PC-3 (cell line): ENCODE measurements around the gene STK32C. TPM values are rescaled to one million over a fixed set of nuclear protein-coding genes. Genes with fewer than 3 reads are reported as not detected.

Experiments
- ATAC-seq: fragments of 200-7000 bp; cut with Tn5 transposase; 2 replicates; pipeline ENCODE4 v1.9.1; 2020; ENCODE audit warnings: mild to moderate bottlenecking, moderate library complexity
- BruUV-seq: library from RNA; stranded (reverse); fragments of 400-500 nt; replicated peaks from 2 replicates; lab custom pipeline; 2021; lab: Mats Ljungman, UMichigan
- CTCF ChIA-PET: fragments of 300-600 bp; sonication (Branson Sonifier 250); formaldehyde crosslinking; loops from one replicate; lab custom pipeline; 2022; ENCODE audit warnings: antibody characterized with exemption; lab: Charles Lee
- POLR2A ChIA-PET: fragments of 300-600 bp; sonication (Branson Sonifier 250); formaldehyde crosslinking; loops from one replicate; lab custom pipeline; 2022; ENCODE audit warnings: antibody characterized with exemption; ENCODE audit not compliant: unreplicated experiment; lab: Charles Lee
- DNase-seq: peaks from one replicate; pipeline ENCODE4 v3.0.0-alpha.2; 2015
- H2AFZ ChIP-seq: fragments of 300-600 bp; sonication (generic); 2 replicates; pipeline ENCODE4 v1.6.0; 2016; ENCODE audit warnings: antibody characterized with exemption, low read length
- H3F3A ChIP-seq: fragments of 300-600 bp; sonication (generic); one replicate; pipeline ENCODE4 v1.6.0; 2017; ENCODE audit warnings: antibody characterized with exemption, low read length, control low read depth, mild to moderate bottlenecking; ENCODE audit not compliant: unreplicated experiment
- H3K27ac ChIP-seq: fragments of 300-600 bp; sonication (generic); 2 replicates; pipeline ENCODE4 v1.5.1; 2016; ENCODE audit warnings: mild to moderate bottlenecking, low read length
- H3K27me3 ChIP-seq: fragments of 300-600 bp; sonication (generic); 2 replicates; pipeline ENCODE4 v1.6.1; 2016; ENCODE audit warnings: low read length, mixed read lengths
- H3K36me3 ChIP-seq: fragments of 300-600 bp; sonication (generic); 2 replicates; pipeline ENCODE4 v1.6.1; 2016; ENCODE audit warnings: low read depth, mixed run types, low read length, mixed read lengths
- H3K4me1 ChIP-seq: fragments of 300-600 bp; sonication (generic); 2 replicates; pipeline ENCODE4 v1.5.1; 2016; ENCODE audit warnings: low read length; ENCODE audit not compliant: insufficient read depth
- H3K4me2 ChIP-seq: fragments of 300-600 bp; sonication (generic); 2 replicates; pipeline ENCODE4 v1.6.0; 2016; ENCODE audit warnings: low read length
- H3K4me3 ChIP-seq: fragments of 300-600 bp; sonication (generic); 2 replicates; pipeline ENCODE4 v1.5.1; 2016; ENCODE audit warnings: mild to moderate bottlenecking, low read length, mixed read lengths
- H3K79me2 ChIP-seq: fragments of 300-600 bp; sonication (generic); 2 replicates; pipeline ENCODE4 v1.6.1; 2017; ENCODE audit warnings: low read length, mixed read lengths
- H3K9ac ChIP-seq: fragments of 300-600 bp; sonication (generic); 2 replicates; pipeline ENCODE4 v1.6.0; 2016; ENCODE audit warnings: mild to moderate bottlenecking, low read length
- H3K9me2 ChIP-seq: fragments of 300-600 bp; sonication (generic); replicated peaks from 2 replicates; pipeline ENCODE4 v1.6.1; 2016; ENCODE audit warnings: mixed run types, low read length, mixed read lengths
- H3K9me3 ChIP-seq: fragments of 300-600 bp; sonication (generic); 2 replicates; pipeline ENCODE4 v1.6.1; 2016; ENCODE audit warnings: low read length, mixed read lengths
- H4K20me1 ChIP-seq: fragments of 300-600 bp; sonication (generic); 2 replicates; pipeline ENCODE4 v1.6.1; 2016; ENCODE audit warnings: low read length, mixed read lengths
- CTCF ChIP-seq: fragments of 300-600 bp; sonication (generic); conservative IDR thresholded peaks from 2 replicates; pipeline ENCODE4 v1.5.1; 2017; ENCODE audit warnings: antibody characterized with exemption, low read depth, mild to moderate bottlenecking, low read length
- EZH2 ChIP-seq: fragments of 300-600 bp; sonication (generic); IDR thresholded peaks from one replicate; pipeline ENCODE4 v1.6.1; 2017; ENCODE audit warnings: antibody characterized with exemption, mild to moderate bottlenecking, low read length; ENCODE audit not compliant: unreplicated experiment
- EZH2phosphoT487 ChIP-seq: fragments of 300-600 bp; sonication (generic); IDR thresholded peaks from 2 replicates; pipeline ENCODE4 v1.6.1; 2018; ENCODE audit warnings: mild to moderate bottlenecking, antibody characterized with exemption, low read length, borderline replicate concordance
- intact Hi-C: fragments of 100-400 bp; cut with micrococcal nuclease; formaldehyde crosslinking; loops from 2 replicates; pipeline ENCODE4 v1.9.0; 2023
- total RNA-seq: library from RNA; depleted of rRNA; stranded (reverse); fragments of >200 nt; gene quantifications from 2 replicates; pipeline ENCODE4 v1.2.3, GENCODE V29; 2014

Gene STK32C
- total RNA-seq, 1 experiment from 2014 or later, result 28.3 TPM

GRCh38 chr10:132306343-132306685, 1.4 kb downstream of the STK32C start:
- no peaks in the 10 kb centered on the region for H3K9me2 ChIP-seq
- peaks cover 5% of the 10 kb centered on the region; the same call in 1 of the 2 replicates for H3K4me1 ChIP-seq
- no peaks in the 10 kb centered on the region for H4K20me1 ChIP-seq
- peaks cover 18% of the 10 kb centered on the region; the same call in 1 of the 2 replicates for H3K79me2 ChIP-seq
- ChIA-PET POLR2A (no interaction called here), CTCF (no interaction called here)
- DNase-seq (no peak), ATAC-seq (no peak)
- H3K9ac ChIP-seq, result no peak overlapping the region
- TF ChIP-seq EZH2phosphoT487, result no peak
- TF ChIP-seq CTCF, result no peak
- no peak for TF ChIP-seq EZH2
- no peaks in the 10 kb centered on the region for H3K27me3 ChIP-seq
- H3F3A ChIP-seq, result no peaks in the 10 kb centered on the region
- H3K27ac ChIP-seq, result no peak overlapping the region
- H3K36me3 ChIP-seq, result no peaks in the 10 kb centered on the region
- peak overlapping the region; percentile 75 for H3K4me3 ChIP-seq
- intact Hi-C loops, result no loop called here
- BruUV-seq, result TSS peak; percentile 42
- H3K4me2 ChIP-seq, result peak overlapping the region; percentile 89
- no peaks in the 10 kb centered on the region for H3K9me3 ChIP-seq
- no peak overlapping the region for H2AFZ ChIP-seq

GRCh38 chr10:132305654-132306342, 2.0 kb downstream of the STK32C start:
- Histone ChIP-seq H3K9me2 (no peaks in the 10 kb centered on the region), H4K20me1 (no peaks in the 10 kb centered on the region), H3K9me3 (no peaks in the 10 kb centered on the region), H3F3A (no peaks in the 10 kb centered on the region), H3K36me3 (no peaks in the 10 kb centered on the region), H3K4me1 (peaks cover 5% of the 10 kb centered on the region; the same call in 1 of the 2 replicates), H3K4me3 (no peak overlapping the region), H3K27me3 (no peaks in the 10 kb centered on the region), H3K79me2 (peaks cover 18% of the 10 kb centered on the region; the same call in 1 of the 2 replicates), H2AFZ (no peak overlapping the region), H3K4me2 (no peak overlapping the region), H3K27ac (no peak overlapping the region), H3K9ac (no peak overlapping the region)
- CTCF ChIA-PET, result no interaction called here
- ATAC-seq (no peak), DNase-seq (no peak)
- TF ChIP-seq EZH2, result no peak
- TF ChIP-seq CTCF, result no peak
- TF ChIP-seq EZH2phosphoT487, result no peak
- POLR2A ChIA-PET, result no interaction called here
- intact Hi-C loops, result no loop called here
- no TSS peak for BruUV-seq

GRCh38 chr10:132304756-132305509, 2.8 kb downstream of the STK32C start:
- no peaks in the 10 kb centered on the region for H3K9me2 ChIP-seq
- BruUV-seq, result no TSS peak
- H3K27me3 ChIP-seq, result no peaks in the 10 kb centered on the region
- no peak overlapping the region for H3K4me3 ChIP-seq
- H3K27ac ChIP-seq, result no peak overlapping the region
- no peak overlapping the region for H3K9ac ChIP-seq
- H3K4me2 ChIP-seq, result no peak overlapping the region
- no peaks in the 10 kb centered on the region for H3F3A ChIP-seq
- TF ChIP-seq CTCF (no peak), EZH2phosphoT487 (no peak), EZH2 (no peak)
- DNase-seq (no peak), ATAC-seq (no peak)
- peaks cover 5% of the 10 kb centered on the region; the same call in 1 of the 2 replicates for H3K4me1 ChIP-seq
- H2AFZ ChIP-seq, result no peak overlapping the region
- peaks cover 18% of the 10 kb centered on the region; the same call in 1 of the 2 replicates for H3K79me2 ChIP-seq
- no peaks in the 10 kb centered on the region for H3K36me3 ChIP-seq
- intact Hi-C loops, result no loop called here
- H4K20me1 ChIP-seq, result no peaks in the 10 kb centered on the region
- H3K9me3 ChIP-seq, result no peaks in the 10 kb centered on the region
- ChIA-PET POLR2A (no interaction called here), CTCF (no interaction called here)
